Astrocyte (in vitro differentiated cells and primary cell): ENCODE measurements around the gene RAB3IP.

Source experiments
- CTCF ChIP-seq: IDR thresholded peaks from 2 replicates; pipeline ENCODE4 v1.5.1; 2011; ENCODE audit warnings: low read depth, mild to moderate bottlenecking, inconsistent platforms, low read length, moderate library complexity; ENCODE audit not compliant: insufficient read depth
- EZH2 ChIP-seq: IDR thresholded peaks from 2 replicates; pipeline ENCODE4 v1.6.1; 2012; ENCODE audit warnings: mild to moderate bottlenecking, low read length, inconsistent platforms; ENCODE audit not compliant: insufficient read depth

GRCh38 chr12:69701826-69702225, 36.8 kb upstream of the RAB3IP start:
- TF ChIP-seq CTCF (no peak), EZH2 (no peak)
